Activated T-helper 17 cell treated with anti-CD3 and anti-CD28 coated beads, Interleukin-2, amount 50 U/mL, for 72 hours (primary cell): ENCODE results near the gene CD7. TPM values are rescaled to one million over a fixed set of nuclear protein-coding genes. Genes with fewer than 3 reads are reported as not detected.
A peak's percentile ranks its signal among the peaks of the same experiment; 100 is the strongest.

Experiments used
- ATAC-seq: fragments of 150-1000 bp; cut with Tn5 transposase; replicated peaks from 2 replicates; pipeline ENCODE4 v1.10.0; 2021; ENCODE audit warnings: mild to moderate bottlenecking, moderate library complexity
- H3K27ac Mint-ChIP-seq: one replicate; pipeline ENCODE4 v1.8.0; 2022; ENCODE audit warnings: mixed read lengths
- H3K27me3 Mint-ChIP-seq: one replicate; pipeline ENCODE4 v1.8.0; 2022; ENCODE audit warnings: mixed read lengths
- H3K36me3 Mint-ChIP-seq: one replicate; pipeline ENCODE4 v1.8.0; 2022; ENCODE audit warnings: low read depth, mild to moderate bottlenecking, mixed read lengths
- H3K4me1 Mint-ChIP-seq: one replicate; pipeline ENCODE4 v1.8.0; 2022; ENCODE audit warnings: mixed read lengths
- H3K4me3 Mint-ChIP-seq: one replicate; pipeline ENCODE4 v1.8.0; 2022; ENCODE audit warnings: mild to moderate bottlenecking, mixed read lengths
- H3K9me3 Mint-ChIP-seq: one replicate; pipeline ENCODE4 v1.8.0; 2022; ENCODE audit warnings: mixed read lengths
- total RNA-seq, 2 donors: library from RNA; stranded (reverse); gene quantifications; one replicate each; pipeline ENCODE4 v1.2.3, GENCODE V29; 2022

Gene CD7
- total RNA-seq, 2 donors from 2014 or later, result 193 to 378 TPM

DNA sequence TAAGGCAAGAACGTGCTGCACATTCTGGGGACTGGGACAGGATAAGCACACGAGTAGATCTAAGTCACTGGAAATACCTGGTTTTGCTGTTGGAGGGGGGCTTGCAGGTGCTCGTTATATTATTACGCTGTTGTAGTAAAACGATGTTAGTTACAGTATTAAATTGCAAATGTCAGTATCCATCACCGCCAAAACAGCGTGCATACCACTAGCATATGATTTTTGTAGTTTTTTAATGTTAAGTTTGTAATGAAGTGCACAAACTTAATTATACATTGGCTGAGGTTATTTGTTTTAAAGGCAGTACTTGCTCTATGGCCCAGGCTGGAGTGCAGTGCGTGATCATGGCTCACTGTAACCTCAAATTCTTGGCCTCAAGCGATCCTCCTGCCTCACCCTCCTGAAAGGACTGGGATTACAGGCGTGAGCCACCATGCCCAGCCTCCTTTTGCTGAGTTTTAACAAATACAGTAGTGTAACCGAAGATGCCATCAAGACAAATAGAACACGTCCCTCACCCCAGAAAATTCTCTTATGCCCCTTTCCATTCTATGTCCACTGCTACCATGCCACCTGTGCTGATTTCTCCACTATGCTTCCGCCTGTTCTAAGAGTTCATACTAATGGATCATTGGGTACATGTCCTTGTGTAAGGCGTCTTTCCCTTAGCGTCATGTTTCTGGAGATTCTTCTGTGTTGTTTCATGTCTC, 23.2 kb downstream of the CD7 start:
- Mint-ChIP-seq H3K4me3 (peak overlapping the region; percentile 55), H3K27me3 (no peaks in the 10 kb centered on the region), H3K4me1 (peaks cover 22% of the 10 kb centered on the region), H3K9me3 (no peaks in the 10 kb centered on the region), H3K27ac (peak overlapping the region; percentile 79), H3K36me3 (peaks cover 40% of the 10 kb centered on the region)
- no peak for ATAC-seq

- Mint-ChIP-seq H3K36me3 (peaks cover 26% of the 10 kb centered on the region), H3K4me1 (peaks cover 27% of the 10 kb centered on the region), H3K27ac (peak overlapping the region; percentile 78), H3K27me3 (no peaks in the 10 kb centered on the region), H3K9me3 (no peaks in the 10 kb centered on the region), H3K4me3 (peak overlapping the region; percentile 55)
- ATAC-seq, result peak; percentile 89
These were observed 24.9 kb downstream of the CD7 start for GRCh38 chr17:82292251-82293154.

DNA sequence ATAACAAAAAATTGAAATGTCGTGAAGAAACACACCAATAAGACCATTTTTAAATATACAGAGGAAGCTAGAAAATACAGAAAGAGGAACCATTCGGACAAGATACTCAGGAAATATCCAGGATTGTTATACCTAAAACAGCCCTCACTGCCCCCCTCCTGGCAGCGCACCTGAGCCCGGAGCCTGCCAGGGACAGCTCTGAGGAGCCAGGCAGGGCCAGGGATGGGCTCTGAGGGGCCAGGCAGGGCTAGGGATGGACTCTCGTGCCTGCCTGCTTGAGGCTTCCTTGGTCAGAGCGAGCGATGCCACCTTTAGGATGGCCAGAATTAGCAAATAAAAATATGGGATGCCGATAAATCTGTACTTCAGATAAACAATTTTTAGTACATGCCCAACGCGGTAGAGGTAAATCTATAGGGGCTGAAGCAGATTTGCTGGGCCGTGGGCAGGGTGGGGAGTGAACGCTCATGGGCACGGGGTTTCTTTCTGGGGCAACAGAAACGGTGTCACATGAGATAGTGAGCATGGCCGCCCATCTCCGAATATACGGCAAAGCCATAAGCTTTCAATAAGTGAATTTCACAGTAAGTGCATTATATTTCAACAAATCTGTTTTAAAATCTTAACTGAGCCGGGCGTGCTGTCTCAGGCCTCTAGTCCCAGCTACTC, 25.7 kb downstream of the CD7 start:
- Mint-ChIP-seq H3K27ac (peak overlapping the region; percentile 69), H3K4me1 (peaks cover 21% of the 10 kb centered on the region), H3K9me3 (no peaks in the 10 kb centered on the region), H3K4me3 (peak overlapping the region; percentile 55), H3K36me3 (peaks cover 20% of the 10 kb centered on the region), H3K27me3 (no peaks in the 10 kb centered on the region)
- ATAC-seq, result no peak

DNA sequence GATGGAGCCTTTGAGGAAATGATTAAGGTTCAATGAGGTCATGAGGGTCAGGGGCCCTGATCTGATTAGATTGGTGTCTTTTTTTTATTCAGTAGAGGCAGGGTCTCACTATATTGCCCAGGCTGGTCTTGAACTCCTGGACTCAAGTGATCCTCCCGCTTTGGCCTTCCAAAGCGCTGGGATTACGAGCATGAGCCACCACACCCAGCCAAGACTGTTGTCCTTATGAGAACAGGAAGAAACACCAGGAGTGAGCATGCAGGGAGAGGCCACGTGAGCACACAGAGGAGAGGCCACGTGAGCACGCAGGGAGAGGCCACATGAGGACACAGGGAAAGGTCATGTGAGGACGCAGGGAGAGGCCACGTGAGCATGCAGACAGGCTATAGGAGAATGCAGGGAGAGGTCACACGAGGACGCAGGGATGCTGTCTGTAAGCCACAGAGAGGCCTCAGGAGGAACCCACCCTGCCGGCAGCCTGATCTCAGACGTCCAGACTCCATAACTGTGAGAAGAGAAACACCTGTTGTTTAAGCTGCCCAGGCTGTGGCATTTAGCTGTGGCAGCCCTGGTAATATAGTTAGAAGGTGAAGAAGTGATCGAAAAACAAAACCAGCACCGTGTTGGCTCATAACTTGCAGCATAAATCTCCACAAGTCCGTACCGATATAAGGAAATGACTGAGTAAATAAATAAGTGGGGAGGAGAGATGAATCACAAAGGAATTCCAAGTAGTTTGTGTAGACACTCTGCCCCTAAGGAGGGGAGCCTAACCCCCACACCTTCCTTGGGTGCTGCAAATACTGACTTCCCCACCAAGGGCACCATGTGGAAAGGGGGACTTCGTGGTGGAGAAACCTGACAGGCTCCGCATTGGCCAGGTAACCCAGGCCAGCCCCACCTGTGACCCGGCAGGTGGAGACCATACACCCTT, 29.3 kb downstream of the CD7 start:
- no peak overlapping the region for H3K4me3 Mint-ChIP-seq
- H3K27me3 Mint-ChIP-seq, result no peaks in the 10 kb centered on the region
- H3K36me3 Mint-ChIP-seq, result peaks cover 6% of the 10 kb centered on the region

GRCh38 chr17:82287013-82287867, 30.2 kb downstream of the CD7 start:
- H3K27ac Mint-ChIP-seq, result no peak overlapping the region
- no peak overlapping the region for H3K4me3 Mint-ChIP-seq
- H3K9me3 Mint-ChIP-seq, result no peaks in the 10 kb centered on the region
- ATAC-seq, result no peak
- H3K27me3 Mint-ChIP-seq, result no peaks in the 10 kb centered on the region
- H3K4me1 Mint-ChIP-seq, result peaks cover 14% of the 10 kb centered on the region
- H3K36me3 Mint-ChIP-seq, result no peaks in the 10 kb centered on the region

More for the DNA sequence above, 29.3 kb downstream of the CD7 start:
- no peak overlapping the region for H3K27ac Mint-ChIP-seq
- peaks cover 13% of the 10 kb centered on the region for H3K4me1 Mint-ChIP-seq
- no peak for ATAC-seq
- H3K9me3 Mint-ChIP-seq, result no peaks in the 10 kb centered on the region

- H3K4me1 Mint-ChIP-seq, result peaks cover 25% of the 10 kb centered on the region
- H3K27me3 Mint-ChIP-seq, result no peaks in the 10 kb centered on the region
- ATAC-seq, result no peak
- H3K4me3 Mint-ChIP-seq, result no peak overlapping the region
- no peaks in the 10 kb centered on the region for H3K36me3 Mint-ChIP-seq
- no peak overlapping the region for H3K27ac Mint-ChIP-seq
- no peaks in the 10 kb centered on the region for H3K9me3 Mint-ChIP-seq
These were observed 32.3 kb downstream of the CD7 start for GRCh38 chr17:82285141-82285540.

DNA sequence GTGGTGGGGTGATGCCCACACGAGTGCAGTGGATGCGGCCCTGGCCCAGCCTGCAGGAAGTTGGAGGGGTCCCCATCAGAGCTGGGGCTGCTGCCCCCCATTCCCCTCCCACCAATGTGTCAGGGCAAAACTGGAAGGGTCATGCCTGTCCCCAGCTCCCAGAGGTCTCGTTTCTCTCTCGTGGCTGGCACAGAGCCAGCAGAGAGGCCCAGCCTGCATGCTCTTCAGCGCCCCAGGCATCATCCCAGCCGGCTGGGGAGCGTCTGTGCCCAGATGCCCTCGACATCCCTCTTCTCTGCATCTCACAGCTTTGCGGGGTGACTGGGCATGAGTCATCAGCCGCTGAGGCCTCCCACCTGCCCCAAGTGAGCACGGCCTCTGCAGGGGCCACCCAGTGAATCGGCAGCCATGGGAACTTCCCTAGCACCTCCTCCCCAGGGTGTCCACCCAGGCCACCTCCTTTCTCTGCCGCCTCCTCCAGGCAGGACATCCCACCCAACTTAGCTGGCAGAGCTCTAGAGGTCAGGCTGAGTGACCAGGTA, 34.1 kb downstream of the CD7 start:
- Mint-ChIP-seq H3K27ac (peak overlapping the region; percentile 74), H3K27me3 (no peaks in the 10 kb centered on the region), H3K4me1 (peaks cover 26% of the 10 kb centered on the region), H3K9me3 (no peaks in the 10 kb centered on the region), H3K4me3 (peak overlapping the region; percentile 59), H3K36me3 (no peaks in the 10 kb centered on the region)
- peak; percentile 84 for ATAC-seq

GRCh38 chr17:82282239-82283207, 34.9 kb downstream of the CD7 start:
- no peaks in the 10 kb centered on the region for H3K27me3 Mint-ChIP-seq
- H3K4me1 Mint-ChIP-seq, result peaks cover 24% of the 10 kb centered on the region
- ATAC-seq, result peak; percentile 61
- H3K27ac Mint-ChIP-seq, result peak overlapping the region; percentile 74
- H3K36me3 Mint-ChIP-seq, result no peaks in the 10 kb centered on the region
- peak overlapping the region; percentile 59 for H3K4me3 Mint-ChIP-seq
- no peaks in the 10 kb centered on the region for H3K9me3 Mint-ChIP-seq

- Mint-ChIP-seq H3K27me3 (no peaks in the 10 kb centered on the region), H3K36me3 (no peaks in the 10 kb centered on the region), H3K4me1 (peaks cover 24% of the 10 kb centered on the region), H3K9me3 (no peaks in the 10 kb centered on the region), H3K4me3 (peak overlapping the region; percentile 59), H3K27ac (peak overlapping the region; percentile 23)
- peak; percentile 90 for ATAC-seq
These were observed 35.7 kb downstream of the CD7 start for GRCh38 chr17:82281502-82282238.

DNA sequence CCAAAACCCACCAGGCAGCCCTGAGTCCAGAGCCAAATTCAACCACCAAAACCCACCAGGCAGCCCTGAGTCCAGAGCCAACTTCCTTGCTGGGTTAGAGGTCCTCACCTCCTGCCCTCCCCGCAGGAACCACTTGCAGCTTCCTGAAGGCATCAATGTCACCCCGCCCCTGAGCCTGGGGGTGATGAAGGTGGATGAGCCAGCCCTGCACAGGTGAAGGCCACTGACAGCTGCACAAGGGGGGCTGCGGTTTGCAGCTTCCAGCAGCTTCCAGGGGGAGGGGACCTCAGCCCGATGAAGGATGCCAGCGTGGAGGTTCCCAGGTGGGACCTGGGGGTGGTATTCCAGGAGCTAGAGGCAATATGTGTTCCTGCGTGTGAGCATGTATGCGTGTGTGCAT, 36.3 kb downstream of the CD7 start:
- no peak overlapping the region for H3K27ac Mint-ChIP-seq
- no peak for ATAC-seq
- H3K4me3 Mint-ChIP-seq, result no peak overlapping the region

GRCh38 chr17:82280537-82280936, 36.9 kb downstream of the CD7 start:
- H3K36me3 Mint-ChIP-seq, result no peaks in the 10 kb centered on the region
- H3K4me3 Mint-ChIP-seq, result no peak overlapping the region
- peaks cover 24% of the 10 kb centered on the region for H3K4me1 Mint-ChIP-seq
- no peaks in the 10 kb centered on the region for H3K27me3 Mint-ChIP-seq
- no peak overlapping the region for H3K27ac Mint-ChIP-seq
- no peak for ATAC-seq
- no peaks in the 10 kb centered on the region for H3K9me3 Mint-ChIP-seq

More for the DNA sequence above, 36.3 kb downstream of the CD7 start:
- no peaks in the 10 kb centered on the region for H3K9me3 Mint-ChIP-seq
- peaks cover 24% of the 10 kb centered on the region for H3K4me1 Mint-ChIP-seq
- H3K36me3 Mint-ChIP-seq, result no peaks in the 10 kb centered on the region
- H3K27me3 Mint-ChIP-seq, result no peaks in the 10 kb centered on the region
